Dedifferentiated amniotic fluid mesenchymal stem cell (primary cell): ENCODE measurements around the gene MIB2.
A peak's percentile ranks its signal among the peaks of the same experiment; 100 is the strongest.
"Not testable (repeated sequence)": the region's sequence is repeated elsewhere in the genome, so short reads cannot be mapped to it uniquely, and the experiment has no call there.

Experiments
- DNase-seq: peaks from one replicate; pipeline ENCODE4 v3.0.0-alpha.2; 2016; ENCODE audit errors: extremely low spot score

MIB2 gene

DNA sequence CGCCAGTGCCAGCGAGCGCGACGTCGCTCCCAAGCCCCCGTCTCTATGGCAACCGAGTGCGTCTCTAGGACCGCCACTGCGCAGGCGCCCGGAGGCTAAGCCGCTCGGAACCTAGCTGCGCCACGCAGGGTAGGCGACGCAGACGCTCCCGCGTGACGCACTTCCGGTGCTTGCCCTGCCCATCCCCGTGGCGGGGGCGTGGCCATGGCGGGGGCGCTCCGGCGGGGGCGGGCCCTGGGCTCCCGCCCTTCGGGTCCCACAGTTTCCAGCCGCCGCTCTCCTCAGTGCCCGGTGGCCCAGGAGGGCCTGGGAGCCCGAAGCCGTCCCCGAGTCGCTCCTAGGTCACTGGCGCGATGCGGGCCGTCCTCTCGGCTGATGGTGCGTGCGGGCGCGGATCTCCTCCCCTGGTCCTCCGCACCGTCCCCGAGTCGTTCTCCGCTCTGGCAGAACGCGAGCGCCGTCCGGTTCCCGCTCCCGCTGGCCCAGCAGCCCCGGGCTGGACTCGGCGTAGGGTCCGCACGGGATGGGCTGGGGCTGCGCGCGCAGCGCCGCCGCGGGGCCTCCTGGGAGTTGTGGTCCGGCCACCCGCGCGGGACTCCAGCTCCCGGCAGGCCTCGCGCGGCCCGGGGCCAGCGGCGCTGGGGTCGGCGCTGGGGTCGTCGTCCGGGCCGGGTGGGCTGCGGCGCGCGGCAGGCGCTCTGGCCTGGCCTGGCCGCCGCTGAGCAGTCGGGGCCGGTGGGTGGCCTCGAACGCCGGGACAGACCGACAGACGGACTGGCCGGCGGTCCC lies at the start of gene MIB2:
MIB2 (plus strand) TSS at position 245 of the 789 bp plus-strand sequence. CDS start 7,953 bp downstream, outside the sequence.
- peak; percentile 87 for DNase-seq

DNA sequence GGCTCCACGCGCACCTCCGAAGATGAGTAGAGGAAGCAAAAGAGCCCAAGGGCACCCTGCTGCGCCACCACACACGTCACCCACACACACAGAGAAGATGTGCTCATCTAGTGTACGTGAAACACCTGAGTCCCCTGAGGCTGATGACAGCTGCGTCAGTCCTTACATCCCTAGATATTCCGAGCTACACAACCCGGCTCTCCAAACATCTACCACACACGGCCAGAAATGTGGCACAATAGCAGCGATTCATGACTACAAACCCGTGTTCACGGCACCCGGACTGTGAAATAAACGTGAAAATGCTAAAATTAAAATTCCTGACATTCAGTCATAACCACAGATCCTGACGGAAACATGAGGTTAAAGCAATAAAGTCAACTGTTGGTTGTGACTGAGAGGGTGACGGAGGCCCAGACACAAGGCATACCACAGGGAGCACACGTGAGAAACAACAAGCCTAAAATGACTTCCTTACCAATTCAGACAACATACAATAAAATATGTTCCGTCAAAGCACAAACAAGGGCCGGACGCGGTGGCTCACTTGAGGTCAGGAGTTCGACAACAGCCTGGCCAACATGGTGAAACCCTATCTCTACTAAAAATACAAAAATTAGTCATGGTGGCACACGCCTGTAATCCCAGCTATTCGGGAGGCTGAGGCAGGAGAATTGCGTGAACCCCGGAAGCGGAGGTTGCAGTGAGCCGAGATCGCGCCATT lies 48.0 kb upstream of the MIB2 start:
- no peak for DNase-seq

DNA sequence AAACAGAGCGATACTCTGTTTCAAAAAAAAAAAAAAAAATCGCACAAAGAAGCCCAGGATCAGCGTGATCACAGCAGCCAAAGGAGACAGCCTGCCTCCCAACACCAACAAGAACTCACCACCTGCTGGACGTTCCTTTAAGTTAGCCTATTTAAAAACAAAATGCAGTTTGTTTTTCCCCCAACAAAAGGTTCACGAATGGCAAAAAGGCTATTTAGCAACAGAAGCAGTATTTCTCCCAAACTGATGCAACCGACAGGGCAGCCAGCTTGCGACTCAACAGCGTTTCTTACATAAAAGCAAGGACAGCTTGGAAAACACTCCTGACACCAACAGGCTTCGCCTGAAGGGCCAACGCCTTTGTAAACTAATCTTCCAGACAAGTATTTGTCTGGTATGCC lies 47.4 kb upstream of the MIB2 start:
- DNase-seq: no peak

DNA sequence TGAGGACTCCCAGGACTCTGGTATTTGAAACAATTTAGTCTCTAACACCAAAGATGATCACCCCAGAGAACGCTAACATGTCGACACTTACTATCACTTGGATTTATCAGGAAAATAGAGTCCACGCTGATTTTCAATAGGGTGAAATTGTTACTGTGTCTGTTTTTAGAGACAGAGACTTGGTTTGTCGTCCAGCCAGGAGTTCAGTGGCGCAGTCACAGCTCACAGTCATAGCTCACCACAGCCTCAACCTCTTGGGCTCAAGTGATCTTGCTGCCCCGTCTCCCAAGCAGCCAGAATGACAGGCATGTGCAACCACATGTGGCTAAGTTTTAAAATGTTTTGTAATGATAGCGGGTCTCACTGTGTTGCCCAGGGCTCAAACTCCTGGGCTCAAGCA lies 46.0 kb upstream of the MIB2 start:
- DNase-seq: no peak

DNA sequence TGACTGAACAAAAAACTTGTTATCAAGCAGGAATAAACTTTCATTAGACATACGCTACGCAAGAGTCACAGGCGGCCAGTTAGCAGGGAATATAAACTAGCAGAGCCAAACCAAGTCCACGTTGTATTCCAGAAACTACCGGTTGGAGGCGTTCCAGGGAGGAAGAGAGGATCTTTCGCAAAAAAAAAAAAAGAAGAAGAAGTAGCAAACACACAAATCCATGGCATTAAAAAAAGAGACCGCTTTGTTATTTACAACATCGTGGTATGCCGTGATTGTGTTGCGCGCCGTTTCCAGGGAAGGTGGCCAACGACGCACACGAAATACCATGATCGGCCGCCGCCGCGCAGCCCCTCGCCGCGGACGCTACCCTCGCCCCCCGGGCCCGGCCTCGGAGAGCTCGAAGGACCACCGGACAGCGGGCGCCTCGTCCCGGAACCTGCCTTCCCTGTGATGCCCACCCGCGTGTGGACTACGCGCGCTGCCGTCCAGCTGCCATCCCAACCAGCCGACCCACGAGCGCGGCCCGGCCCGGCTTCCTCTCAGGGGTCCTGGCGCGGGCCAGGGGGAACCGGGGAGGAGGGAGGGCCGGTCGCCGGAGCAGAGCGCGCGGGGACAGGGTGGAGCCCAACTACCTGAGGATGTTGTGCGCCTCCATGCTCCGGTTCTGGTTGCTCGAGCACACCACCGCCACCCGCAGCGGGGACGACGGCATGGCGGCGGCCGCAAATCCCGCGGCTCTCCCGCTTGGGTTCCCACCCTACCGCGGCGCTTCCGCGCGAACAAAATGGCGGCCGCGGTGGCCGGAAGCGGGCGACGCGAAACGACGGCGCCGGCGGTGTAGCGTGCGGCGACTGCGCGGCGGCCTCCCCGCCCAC lies 41.2 kb upstream of the MIB2 start:
- DNase-seq: peak; percentile 40

DNA sequence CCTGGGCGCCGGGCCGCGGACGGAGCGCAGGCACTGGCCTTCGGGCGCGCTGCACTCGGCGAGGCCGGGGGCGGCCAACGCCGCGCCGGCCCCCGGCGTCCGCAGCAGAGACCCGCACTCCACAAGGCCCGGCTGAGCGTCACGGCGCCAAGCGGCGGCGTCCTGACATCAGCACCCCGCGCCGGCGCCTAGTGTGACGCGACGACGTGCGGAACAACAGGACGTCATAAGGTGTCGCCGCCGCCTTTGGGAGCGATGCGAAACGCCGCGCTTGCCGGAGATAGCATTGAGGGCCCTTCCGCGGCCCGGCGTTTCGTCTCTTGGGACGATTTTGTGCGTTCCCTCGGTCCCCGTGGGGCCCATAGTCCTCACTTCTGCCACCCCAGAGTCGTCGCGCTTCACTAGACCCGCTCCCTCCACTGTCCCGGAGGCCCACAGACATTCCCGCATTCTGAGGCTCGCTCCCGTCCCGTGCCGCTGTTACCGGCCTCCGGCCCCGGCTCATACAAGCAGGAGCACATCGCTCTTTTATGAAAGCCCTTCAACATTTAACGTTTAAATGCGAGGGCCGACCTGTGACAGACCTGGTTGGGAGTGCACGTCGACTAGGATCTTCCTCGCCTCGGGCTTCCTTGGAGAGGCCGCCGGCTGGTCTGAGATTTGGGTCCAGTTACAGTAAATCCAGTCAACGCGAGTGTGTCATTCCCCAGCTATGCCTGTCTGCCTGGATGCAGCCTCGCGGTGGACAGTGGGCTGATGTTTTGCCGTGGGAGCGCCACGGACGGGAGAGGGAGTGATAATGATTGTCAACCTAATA lies 40.4 kb upstream of the MIB2 start, which contains the start of gene SSU72:
SSU72 (minus strand) TSS at position 143 of the 817 bp plus-strand sequence. CDS start 306 bp downstream, outside the sequence.
- DNase-seq: peak; percentile 88

DNA sequence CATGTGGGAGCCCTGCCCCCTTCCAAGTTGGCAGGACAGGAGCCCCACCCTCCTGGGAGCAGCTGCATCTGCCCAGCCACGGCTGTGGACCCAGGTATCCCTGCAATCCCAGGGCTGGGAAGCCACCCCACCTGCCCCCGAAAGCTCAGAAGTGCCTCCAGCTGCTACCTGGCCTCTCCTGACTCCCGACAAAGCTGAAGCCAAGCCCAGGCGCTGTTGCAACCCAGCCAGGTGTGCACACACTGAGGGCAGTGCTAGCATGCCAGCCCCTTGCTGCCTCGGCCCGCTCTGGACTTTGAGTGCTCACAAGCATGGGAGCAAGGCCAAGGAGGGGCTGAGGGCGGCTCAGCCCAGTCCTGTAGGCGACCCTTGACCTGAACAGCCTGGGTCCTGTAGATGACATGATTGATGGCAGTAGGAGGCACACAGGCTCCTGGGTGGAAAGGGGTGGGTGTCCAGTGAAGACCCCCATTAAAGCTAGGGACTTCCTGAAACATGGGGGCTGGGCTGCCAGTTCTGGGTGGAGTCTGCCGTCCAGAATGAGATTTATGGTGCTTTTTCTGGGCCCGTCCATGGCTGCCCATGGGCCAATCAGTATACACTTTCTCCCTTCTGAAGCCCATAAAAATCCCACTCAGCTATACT lies 37.8 kb upstream of the MIB2 start:
- DNase-seq: no peak

DNA sequence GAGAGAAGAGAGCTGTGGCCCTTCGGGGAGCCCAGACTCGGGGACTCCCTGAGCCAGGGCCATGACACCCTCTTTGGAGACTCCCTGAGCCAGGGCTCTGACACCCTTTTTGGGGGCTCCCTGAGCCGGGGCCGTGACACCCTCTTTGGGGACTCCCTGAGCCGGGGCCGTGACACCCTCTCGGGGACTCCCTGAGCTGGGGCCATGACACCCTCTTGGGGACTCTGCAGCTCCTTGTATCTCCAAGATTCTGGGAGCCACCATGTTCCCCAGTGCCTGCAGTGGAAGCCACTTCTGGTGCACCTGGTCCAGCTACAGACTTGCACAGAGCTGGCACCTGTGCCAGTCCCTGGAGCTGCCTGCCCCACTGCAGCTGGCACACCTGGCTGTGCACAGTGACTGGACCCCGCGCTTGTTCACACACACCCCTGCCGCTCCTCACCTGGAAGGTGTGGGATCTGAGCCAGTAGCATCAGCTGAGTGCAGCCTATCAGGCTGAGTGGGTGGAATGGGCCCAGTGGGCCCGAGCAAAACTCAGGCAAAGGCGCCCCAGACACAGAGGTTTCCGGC lies 36.8 kb upstream of the MIB2 start:
- DNase-seq: no peak

DNA sequence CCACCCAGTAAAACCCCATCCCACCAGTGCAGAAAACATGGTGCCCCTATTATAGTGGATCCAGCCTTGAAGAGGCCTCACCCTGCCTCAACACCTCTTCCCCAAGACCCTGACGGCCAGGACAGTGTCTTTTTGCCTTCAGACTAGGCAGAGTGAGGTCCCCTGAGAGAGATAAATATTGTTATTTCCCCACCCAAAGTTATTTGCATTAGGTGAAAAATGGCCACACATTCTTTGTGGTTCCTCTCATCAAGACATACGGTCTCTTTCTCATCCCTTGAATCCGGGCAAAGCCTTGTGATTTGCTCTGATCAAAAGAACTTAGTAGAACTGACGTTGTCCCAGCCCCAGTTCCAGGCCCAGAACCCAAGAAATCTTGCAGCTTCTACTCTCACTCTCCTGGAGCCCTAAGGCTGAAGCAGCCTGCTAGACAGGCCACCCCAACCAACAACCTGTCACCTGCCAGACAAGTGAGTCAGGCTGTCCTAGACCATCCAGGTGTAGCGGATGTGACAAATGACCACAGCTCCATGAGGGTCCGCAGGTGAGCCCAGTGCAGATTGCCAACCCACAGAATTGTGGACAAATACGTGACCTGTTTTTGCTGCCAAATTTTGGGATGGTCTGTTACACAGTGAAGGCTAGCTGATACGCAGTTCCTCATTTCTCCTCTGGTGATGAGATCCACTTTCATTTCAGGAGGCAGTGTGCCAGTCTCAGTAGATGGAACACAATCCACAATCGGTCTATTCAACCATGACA lies 32.5 kb upstream of the MIB2 start:
- DNase-seq: no peak

DNA sequence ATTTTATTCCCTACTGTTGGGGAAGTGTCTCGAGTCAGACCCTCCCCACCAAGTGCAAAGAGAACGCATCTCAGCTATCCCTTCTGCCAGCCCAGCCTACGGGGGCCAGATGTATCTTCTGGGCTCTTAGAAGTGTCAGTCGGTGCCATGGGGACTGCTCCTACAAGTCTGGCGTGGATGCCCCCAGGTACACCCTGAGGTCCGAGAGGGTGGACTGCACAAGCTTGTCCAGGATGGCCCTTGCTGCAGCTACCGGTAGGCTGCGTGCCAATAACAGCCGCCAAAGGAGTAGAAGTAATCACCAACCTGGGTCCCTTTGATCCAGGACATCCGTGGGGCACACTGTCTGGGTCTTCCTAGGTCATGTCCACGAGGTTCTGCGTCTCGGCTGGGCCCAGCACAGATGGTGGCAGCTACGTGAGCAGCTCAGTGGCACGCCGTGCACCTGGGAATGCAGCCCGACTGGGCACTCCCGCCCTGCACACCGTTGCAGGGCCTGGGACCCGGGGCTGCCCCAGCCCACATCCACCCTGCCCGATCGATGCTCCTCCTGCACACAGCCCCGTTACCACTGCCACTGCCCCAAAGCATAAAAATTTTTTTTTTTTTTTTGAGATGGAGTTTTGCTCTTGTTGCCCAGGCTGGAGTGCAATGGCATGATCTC lies 31.8 kb upstream of the MIB2 start:
- DNase-seq: no peak

DNA sequence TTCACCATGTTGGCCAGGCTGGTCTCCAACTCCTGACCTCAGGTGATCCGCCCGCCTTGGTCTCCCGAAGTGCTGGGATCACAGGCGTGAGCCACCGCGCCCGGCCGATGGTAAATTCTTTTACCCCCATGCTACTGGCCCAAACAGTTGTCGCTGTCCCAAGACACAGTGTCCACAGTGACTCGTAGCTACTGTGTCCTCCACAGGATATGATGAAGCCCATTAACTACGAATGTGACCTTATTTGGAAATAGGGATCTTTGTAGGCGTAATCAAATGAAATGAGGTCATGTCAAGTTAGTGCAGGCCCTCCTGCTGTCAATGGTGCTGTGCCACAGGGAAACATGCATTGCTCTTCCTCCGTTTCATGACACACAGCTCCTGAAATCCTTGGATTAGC lies 23.8 kb upstream of the MIB2 start:
- DNase-seq: no peak

DNA sequence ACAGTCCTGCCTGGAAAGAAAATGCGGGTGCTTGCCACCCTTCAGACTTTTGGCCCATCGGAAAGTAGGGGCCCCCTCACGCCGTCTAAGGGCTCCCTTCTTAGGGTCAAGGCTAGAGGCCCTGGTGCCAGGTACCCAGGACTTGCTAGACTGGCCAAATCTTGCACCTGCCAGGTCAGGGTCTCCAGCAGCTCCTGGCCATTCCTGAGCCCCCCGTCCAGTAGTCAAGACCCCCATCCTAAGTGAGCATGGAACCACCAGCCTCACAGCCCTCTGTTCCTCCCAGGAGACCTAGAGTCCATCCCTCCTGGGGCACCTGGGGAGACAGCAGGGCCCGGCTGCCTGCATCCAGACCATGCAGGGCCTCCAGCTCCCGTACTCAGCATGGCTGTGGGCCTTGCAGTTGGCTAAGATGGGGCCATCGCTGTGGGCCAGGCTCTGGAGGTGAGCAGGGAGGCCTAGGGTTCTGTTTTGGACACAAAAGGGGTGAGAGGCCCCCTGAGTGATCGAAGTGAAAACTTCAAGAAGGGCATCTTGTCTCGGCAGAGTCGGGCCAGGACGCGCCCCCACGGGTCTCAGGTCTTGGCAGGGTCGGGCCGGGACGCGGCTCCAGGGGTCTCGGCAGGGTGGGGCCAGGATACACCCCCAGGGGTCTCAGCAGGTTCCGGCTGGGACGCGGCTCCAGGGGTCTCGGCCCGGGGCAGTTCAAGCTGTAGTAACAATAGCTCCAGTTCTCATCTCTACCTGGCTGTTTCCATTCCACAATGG lies 21.3 kb upstream of the MIB2 start:
- no peak for DNase-seq

DNA sequence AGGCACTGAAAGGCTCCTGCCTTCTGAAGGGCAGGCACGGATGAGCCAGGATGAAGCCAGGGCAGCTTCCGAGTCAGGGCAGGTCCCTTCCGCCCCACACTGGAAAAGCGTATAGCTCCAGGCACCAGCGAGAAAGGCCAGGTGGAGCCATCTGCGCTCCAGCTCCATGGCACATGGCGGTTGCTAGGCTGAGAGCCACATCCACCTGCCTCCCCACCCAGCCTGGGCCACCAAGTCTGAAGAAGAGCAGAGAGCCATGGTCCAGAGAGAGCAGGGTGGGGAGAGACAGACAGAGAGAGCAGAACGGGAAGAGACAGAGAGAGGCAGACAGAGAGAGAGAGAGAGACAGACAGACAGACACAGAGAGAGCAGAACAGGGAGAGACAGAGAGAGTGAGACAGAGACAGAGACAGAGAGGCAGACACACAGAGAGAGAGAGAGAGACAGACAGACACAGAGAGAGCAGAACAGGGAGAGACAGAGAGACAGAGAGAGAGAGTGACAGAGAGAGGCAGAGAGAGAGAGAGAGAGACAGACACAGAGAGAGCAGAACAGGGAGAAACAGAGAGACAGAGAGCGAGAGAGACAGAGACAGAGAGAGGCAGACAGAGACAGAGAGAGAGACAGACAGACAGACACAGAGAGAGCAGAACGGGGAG lies 20.6 kb upstream of the MIB2 start:
- no peak for DNase-seq

DNA sequence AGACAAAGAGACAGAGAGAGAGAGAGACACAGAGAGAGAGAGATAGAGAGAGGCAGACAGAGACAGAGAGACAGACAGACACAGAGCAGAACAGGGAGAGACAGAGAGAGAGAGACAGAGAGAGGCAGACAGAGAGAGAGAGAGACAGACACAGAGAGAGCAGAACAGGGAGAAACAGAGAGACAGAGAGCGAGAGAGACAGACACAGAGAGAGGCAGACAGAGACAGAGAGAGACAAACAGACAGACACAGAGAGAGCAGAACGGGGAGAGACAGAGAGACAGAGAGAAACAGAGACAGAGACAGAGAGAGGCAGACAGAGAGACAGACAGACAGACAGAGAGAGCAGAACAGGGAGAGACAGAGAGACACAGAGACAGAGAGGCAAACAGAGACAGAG lies 20.0 kb upstream of the MIB2 start:
- DNase-seq: not testable (repeated sequence)

DNA sequence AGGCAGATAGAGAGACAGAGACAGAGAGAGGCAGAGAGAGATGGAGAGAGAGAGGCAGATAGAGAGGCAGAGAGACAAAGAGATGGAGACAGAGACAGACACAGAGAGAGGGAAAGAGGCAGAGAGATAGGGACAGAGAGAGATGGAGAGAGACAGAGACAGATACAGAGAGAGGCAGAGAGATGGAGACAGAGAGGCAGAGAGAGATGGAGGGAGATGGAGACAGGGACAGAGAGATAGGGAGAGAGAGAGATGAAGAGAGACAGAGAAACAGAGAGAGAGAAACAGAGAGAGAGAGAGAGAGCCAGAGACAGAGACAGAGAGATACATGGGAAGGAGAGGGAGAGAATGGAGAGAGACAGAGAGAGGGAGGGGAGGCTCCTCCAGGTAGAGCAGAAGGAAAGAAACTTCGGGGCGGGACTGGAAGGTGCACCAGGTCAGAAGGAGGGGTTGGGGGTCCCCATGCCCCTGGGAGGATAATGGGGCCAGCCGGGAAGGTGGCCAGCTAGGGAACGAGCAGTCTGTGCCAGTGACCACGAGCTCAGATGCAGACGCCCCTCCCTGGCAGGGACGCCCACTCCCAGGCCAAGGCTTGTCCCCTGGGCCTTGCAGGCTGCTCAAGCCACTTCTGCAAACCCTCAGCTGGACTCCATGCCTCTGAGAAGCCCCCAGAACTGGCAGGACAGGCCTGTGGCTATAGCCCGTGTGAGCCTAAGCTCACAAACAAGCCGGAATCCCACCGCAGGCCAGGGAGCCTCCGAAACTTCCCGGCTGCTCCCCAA lies 18.6 kb upstream of the MIB2 start:
- DNase-seq: no peak

DNA sequence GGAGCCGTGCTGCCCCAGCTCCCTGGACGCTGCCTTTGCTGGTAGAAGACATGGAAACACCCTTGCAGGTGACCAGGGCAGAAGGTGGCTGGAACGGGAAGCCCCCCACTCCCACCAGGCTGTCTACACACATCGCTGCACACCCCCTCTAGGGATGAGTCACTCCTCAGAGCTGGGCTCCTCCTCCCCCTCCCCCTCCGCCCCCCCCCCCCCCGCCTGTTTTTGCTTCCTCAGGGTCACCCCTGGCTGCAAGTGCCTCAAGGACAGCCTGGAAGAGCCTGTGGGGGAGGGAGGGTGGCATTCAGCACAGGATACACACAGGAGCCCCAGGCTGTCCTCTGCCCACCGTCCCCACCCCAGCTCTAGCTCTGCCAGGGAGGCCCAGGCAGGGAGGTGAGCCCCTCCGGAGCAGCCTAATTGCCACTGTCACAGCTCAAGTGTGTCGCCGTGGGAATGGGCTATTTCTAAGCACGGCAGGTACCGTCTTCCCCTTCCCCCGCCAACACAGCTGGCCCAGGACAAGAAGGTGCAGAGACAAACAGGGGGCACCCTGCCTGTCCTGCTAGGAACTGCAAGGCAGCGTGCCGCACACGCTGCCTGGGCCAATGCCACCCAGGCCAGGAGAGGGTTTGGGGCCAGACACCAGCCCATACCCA lies 17.9 kb upstream of the MIB2 start:
- no peak for DNase-seq
